Mucosa of descending colon (tissue), 3 donors: ENCODE results near the gene CDH1. TPM values are rescaled to one million over a fixed set of nuclear protein-coding genes. Genes with fewer than 3 reads are reported as not detected.
"Not testable (repeated sequence)": the region's sequence is repeated elsewhere in the genome, so short reads cannot be mapped to it uniquely, and the experiment has no call there.

ENCODE experiments used
- ATAC-seq: fragments of 200-7000 bp; cut with Tn5 transposase; one replicate; pipeline ENCODE4 v1.9.1; 2020; ENCODE audit warnings: mild to moderate bottlenecking, moderate library complexity
- DNase-seq, 3 donors: peaks; one replicate each; pipeline ENCODE4 v3.0.0-alpha.2; 2020
- H3K36me3 ChIP-seq: fragments of 200-600 bp; one replicate; pipeline ENCODE4 v1.8.0; 2021; ENCODE audit warnings: low read depth, mild to moderate bottlenecking
- H3K4me1 ChIP-seq: fragments of 200-600 bp; one replicate; pipeline ENCODE4 v1.8.0; 2021; ENCODE audit warnings: low read depth, mild to moderate bottlenecking
- H3K4me3 ChIP-seq: fragments of 200-600 bp; one replicate; pipeline ENCODE4 v1.8.0; 2021; ENCODE audit warnings: mild to moderate bottlenecking
- H3K9me3 ChIP-seq: fragments of 200-600 bp; one replicate; pipeline ENCODE4 v1.8.0; 2021; ENCODE audit warnings: mild to moderate bottlenecking
- intact Hi-C, 2 donors: fragments of 100-400 bp; cut with DNase I in 1 of 2; cut with micrococcal nuclease in 1 of 2; formaldehyde crosslinking; loops; one replicate each; pipeline versions ENCODE4 v1.11.0 to v1.11.1; 2022; cut with DNase I, micrococcal nuclease
- total RNA-seq, 3 donors: library from RNA; stranded (reverse); fragmentation: NEBNext Ultra II Directional in 2 of 3; extraction: Animal tissue kit (Norgen Biotek cat#: 25700) in 2 of 3; gene quantifications; one replicate each; pipeline versions ENCODE4 v1.2.1 to v1.2.4, GENCODE V29; 2021 to 2023
- TF ChIP-seq, protein P1 (sequence below): fragments of 200-600 bp; IDR thresholded peaks from one replicate; pipeline ENCODE4 v1.8.0; 2022; ENCODE audit warnings: antibody characterized with exemption, mild to moderate bottlenecking
- donor health status: DM: no; HTN: no; CAD: no; lungs with moderate emphysema.
- donor health status: DM: no; HTN: no; CAD: no.
- donor health status: DM: no; HTN: yes; CAD: no.

The CDH1 gene
- total RNA-seq, 3 donors from 2014 or later, result 284 to 777 (median 667) TPM

- TF ChIP-seq, protein P1, sequence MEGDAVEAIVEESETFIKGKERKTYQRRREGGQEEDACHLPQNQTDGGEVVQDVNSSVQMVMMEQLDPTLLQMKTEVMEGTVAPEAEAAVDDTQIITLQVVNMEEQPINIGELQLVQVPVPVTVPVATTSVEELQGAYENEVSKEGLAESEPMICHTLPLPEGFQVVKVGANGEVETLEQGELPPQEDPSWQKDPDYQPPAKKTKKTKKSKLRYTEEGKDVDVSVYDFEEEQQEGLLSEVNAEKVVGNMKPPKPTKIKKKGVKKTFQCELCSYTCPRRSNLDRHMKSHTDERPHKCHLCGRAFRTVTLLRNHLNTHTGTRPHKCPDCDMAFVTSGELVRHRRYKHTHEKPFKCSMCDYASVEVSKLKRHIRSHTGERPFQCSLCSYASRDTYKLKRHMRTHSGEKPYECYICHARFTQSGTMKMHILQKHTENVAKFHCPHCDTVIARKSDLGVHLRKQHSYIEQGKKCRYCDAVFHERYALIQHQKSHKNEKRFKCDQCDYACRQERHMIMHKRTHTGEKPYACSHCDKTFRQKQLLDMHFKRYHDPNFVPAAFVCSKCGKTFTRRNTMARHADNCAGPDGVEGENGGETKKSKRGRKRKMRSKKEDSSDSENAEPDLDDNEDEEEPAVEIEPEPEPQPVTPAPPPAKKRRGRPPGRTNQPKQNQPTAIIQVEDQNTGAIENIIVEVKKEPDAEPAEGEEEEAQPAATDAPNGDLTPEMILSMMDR, result no peak
- H3K36me3 ChIP-seq, result peaks cover 10% of the 10 kb centered on the region
- no peak for ATAC-seq
- no peak for DNase-seq
- H3K4me1 ChIP-seq, result no peaks in the 10 kb centered on the region
- H3K9me3 ChIP-seq, result no peaks in the 10 kb centered on the region
- intact Hi-C loops, result no loop called here
- no peak overlapping the region for H3K4me3 ChIP-seq
These were observed 89.6 kb downstream of the CDH1 start for GRCh38 chr16:68826652-68827051.

DNA sequence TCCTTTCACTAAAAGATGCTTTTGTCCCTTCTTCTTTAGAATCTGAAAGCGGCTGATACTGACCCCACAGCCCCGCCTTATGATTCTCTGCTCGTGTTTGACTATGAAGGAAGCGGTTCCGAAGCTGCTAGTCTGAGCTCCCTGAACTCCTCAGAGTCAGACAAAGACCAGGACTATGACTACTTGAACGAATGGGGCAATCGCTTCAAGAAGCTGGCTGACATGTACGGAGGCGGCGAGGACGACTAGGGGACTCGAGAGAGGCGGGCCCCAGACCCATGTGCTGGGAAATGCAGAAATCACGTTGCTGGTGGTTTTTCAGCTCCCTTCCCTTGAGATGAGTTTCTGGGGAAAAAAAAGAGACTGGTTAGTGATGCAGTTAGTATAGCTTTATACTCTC lies 96.2 kb downstream of the CDH1 start:
- DNase-seq (no peak), ATAC-seq (no peak)
- H3K36me3 ChIP-seq, result no peaks in the 10 kb centered on the region
- no peaks in the 10 kb centered on the region for H3K9me3 ChIP-seq
- no peak overlapping the region for H3K4me3 ChIP-seq
- intact Hi-C loops, result no loop called here
- TF ChIP-seq, protein P1, result no peak
- H3K4me1 ChIP-seq, result no peaks in the 10 kb centered on the region

DNA sequence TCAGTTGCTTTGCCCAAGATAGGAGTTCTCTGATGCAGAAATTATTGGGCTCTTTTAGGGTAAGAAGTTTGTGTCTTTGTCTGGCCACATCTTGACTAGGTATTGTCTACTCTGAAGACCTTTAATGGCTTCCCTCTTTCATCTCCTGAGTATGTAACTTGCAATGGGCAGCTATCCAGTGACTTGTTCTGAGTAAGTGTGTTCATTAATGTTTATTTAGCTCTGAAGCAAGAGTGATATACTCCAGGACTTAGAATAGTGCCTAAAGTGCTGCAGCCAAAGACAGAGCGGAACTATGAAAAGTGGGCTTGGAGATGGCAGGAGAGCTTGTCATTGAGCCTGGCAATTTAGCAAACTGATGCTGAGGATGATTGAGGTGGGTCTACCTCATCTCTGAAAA lies 97.5 kb downstream of the CDH1 start:
- no peaks in the 10 kb centered on the region for H3K4me1 ChIP-seq
- TF ChIP-seq, protein P1, result no peak
- intact Hi-C loops, result no loop called here
- no peaks in the 10 kb centered on the region for H3K36me3 ChIP-seq
- no peak overlapping the region for H3K4me3 ChIP-seq
- ATAC-seq (no peak), DNase-seq (no peak)
- H3K9me3 ChIP-seq, result no peaks in the 10 kb centered on the region

- TF ChIP-seq, protein P1, result no peak
- H3K9me3 ChIP-seq, result no peaks in the 10 kb centered on the region
- DNase-seq (no peak), ATAC-seq (no peak)
- no peaks in the 10 kb centered on the region for H3K36me3 ChIP-seq
- intact Hi-C loops, result no loop called here
- H3K4me1 ChIP-seq, result no peaks in the 10 kb centered on the region
- H3K4me3 ChIP-seq, result no peak overlapping the region
These were observed 98.9 kb downstream of the CDH1 start for GRCh38 chr16:68835970-68836369.

DNA sequence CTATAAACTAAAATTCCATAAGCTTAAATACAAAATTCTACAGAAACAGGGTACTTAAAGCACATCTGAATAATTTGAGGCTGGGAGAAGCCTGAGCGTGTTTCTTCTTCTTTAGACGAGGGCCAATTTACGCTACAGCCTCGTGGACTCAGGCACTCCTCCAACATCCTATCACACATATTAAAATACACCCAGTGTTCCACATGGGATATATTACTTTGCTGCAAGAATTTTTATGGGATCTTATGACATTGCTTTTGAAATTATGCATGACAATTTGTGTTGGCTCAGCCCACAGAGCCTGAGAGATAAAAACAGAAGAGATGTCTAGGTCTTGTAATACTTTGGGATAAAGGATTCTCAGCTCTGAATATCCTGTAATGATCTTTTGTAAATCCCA lies 102.7 kb downstream of the CDH1 start:
- no peaks in the 10 kb centered on the region for H3K36me3 ChIP-seq
- intact Hi-C loops, result no loop called here
- peak; percentile 17 for ATAC-seq
- DNase-seq, result peak in 1 of 3 donors; percentile 24
- TF ChIP-seq, protein P1, result no peak
- H3K4me1 ChIP-seq, result no peaks in the 10 kb centered on the region
- no peak overlapping the region for H3K4me3 ChIP-seq
- no peaks in the 10 kb centered on the region for H3K9me3 ChIP-seq

DNA sequence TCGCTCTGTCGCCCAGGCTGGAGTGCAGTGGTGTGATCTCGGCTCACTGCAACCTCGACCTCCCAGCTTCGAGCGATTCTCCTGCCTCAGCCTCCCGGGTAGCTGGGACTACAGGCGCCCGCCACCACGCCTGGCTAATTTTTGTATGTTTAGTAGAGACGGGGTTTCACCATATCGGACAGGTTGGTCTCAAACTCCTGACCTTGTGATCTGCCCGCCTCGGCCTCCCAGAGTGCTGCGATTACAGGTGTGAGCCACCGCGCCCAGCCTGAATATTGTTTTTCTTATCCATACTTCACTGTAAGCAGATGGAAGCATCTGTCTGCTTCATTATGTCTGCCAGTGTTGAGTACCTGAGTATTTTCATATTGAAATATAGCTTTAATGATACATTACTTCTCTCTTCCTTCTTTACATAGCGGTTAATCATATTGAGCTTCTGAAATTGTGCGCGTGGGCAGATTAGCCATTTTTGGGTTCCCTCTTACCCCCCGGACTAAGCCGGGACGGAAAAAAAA lies 105.9 kb downstream of the CDH1 start:
- H3K36me3 ChIP-seq, H3K4me1 ChIP-seq, intact Hi-C loops, H3K9me3 ChIP-seq: not testable (repeated sequence)
- ATAC-seq (peak; percentile 7), DNase-seq (peak in 1 of 3 donors; percentile 36)
- peak overlapping the region; percentile 72 for H3K4me3 ChIP-seq
